ENCODE data around the gene HMCN2.
"Not testable (repeated sequence)": the region's sequence is repeated elsewhere in the genome, so short reads cannot be mapped to it uniquely, and the experiment has no call there.

HMCN2 gene

GRCh38 chr9:130424595-130425454, 159.3 kb downstream of the HMCN2 start:
- DNase-seq = no peak

DNA sequence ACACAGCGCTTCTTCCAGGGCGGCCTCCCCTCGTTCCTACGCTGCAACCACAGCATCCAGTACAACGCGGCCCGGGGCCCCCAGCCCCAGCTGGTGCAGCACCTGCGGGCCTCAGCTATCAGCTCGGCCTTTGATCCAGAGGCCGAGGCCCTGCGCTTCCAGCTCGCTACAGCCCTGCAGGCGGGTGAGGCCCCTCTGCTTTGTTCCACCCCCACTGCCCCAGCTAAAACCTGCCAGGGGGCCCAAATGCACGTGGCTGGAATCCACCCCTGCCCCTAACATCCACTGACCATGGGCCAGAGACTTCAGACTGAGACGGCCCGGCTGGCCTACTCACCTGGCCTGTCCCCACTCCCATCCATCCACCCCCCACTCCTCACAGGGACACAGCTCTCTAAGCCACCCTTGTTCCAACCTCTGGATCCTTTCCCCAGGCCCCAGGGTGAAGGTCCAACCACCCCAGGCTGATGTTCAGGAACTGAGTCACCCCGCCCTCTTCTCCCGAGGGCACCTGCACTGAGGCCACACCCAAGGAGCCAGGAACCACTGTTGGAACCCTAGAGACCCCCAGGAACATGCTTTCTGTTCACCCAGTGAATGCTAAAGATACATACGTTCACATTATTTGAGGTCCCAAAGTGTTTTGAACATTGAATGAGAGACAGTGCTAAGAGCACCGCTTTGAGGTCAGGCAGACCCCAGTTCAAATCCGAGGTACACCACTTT, 160.3 kb downstream of the HMCN2 start:
- DNase-seq = no peak

DNA sequence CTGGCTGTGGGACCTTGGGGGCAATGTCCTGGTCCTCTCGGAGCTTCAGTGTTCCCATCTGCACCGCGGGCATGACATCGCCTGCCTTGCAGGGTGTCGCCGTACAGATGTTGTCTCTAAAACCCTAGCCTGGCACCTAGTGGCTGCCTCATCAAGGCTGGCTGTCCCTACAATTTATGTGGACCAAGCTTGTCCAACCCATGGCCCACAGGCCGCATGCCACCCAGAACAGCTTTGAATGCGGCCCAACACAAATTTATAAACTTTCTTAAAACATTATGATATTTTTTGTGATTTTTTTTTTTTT, 160.9 kb downstream of the HMCN2 start:
- no peak for DNase-seq

GRCh38 chr9:130426883-130427282, 161.3 kb downstream of the HMCN2 start:
- no peak for DNase-seq

DNA sequence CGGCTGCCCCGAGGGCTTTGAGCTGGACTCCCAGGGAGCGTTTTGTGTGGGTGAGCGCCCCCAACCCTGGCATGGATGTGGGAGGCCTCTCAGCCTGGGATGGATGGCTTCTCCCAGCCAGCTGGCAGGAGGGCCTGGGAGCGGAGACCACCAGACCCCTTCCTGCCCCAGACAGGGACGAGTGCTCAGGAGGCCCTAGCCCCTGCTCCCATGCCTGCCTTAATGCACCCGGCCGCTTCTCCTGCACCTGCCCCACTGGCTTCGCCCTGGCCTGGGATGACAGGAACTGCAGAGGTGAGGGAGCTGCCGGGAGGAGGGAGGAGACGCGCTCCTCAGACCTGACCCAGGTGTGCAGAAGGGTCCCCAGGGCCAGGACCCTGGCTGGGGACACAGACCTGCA, 161.8 kb downstream of the HMCN2 start:
- no peak for DNase-seq

GRCh38 chr9:130428086-130428665, 162.6 kb downstream of the HMCN2 start:
- DNase-seq = no peak

DNA sequence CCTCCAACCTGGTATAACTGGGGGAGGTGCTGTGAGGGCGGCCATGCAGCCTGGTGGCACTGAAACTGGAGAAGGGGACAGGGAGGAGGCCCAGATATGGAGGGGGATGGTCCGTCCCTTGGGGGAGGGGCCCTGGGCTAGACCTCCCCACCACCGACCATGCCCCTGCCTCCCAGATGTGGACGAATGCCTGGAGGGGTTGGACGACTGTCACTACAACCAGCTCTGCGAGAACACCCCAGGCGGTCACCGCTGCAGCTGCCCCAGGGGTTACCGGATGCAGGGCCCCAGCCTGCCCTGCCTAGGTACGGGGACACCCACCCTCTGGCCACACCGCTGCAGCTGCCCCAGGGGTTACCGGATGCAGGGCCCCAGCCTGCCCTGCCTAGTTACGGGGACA, 163.8 kb downstream of the HMCN2 start:
- DNase-seq = no peak

- DNase-seq = no peak
Measured at GRCh38 chr9:130429831-130430230, 164.3 kb downstream of the HMCN2 start.

- no peak for DNase-seq
Measured at GRCh38 chr9:130430232-130430631, 164.7 kb downstream of the HMCN2 start.

GRCh38 chr9:130430734-130431535, 165.4 kb downstream of the HMCN2 start:
- no peak for DNase-seq

GRCh38 chr9:130431536-130432303, 166.2 kb downstream of the HMCN2 start:
- DNase-seq = no peak

DNA sequence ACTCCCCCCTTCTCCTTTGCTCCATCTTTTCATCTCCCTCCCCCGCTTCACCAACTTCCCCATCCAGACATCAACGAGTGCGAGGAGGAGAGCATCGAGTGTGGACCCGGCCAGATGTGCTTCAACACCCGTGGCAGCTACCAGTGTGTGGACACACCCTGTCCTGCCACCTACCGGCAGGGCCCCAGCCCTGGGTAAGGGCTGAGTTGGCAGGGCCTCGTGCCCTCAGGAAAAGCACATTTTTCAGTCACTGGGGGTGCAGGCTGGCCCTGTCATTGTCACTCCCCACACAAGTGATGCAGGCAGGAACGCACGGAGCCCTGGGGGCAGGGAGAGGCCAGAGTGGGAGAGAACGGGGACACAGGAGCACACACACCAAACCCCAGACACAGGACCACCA, 166.8 kb downstream of the HMCN2 start:
- no peak for DNase-seq

- DNase-seq = no peak
Measured at GRCh38 chr9:130432796-130433167, 167.2 kb downstream of the HMCN2 start.

DNA sequence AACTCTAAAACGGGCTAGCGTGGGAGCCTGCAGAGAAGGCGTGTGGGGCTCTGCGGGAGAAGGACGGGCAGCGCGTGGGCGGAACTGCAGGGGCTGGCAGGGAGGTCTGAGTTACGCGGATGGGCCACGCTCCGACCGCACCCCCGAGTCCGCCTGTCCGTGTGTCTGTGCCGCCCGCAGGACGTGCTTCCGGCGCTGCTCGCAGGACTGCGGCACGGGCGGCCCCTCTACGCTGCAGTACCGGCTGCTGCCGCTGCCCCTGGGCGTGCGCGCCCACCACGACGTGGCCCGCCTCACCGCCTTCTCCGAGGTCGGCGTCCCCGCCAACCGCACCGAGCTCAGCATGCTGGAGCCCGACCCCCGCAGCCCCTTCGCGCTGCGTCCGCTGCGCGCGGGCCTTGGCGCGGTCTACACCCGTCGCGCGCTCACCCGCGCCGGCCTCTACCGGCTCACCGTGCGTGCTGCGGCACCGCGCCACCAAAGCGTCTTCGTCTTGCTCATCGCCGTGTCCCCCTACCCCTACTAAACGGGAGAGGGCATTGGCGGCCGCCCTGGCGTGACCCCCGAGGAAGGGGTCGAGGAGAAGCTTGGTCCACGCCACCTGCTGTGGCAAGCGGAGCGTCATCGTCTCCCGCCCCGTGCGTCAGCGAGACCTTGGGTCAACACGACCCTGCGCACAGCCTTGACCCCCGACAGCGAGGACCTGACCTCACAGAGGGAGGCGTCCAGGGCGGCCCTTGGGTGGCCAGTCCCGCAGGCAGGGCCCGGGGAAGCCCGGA, 167.8 kb downstream of the HMCN2 start:
- peak; percentile 66 for DNase-seq

DNA sequence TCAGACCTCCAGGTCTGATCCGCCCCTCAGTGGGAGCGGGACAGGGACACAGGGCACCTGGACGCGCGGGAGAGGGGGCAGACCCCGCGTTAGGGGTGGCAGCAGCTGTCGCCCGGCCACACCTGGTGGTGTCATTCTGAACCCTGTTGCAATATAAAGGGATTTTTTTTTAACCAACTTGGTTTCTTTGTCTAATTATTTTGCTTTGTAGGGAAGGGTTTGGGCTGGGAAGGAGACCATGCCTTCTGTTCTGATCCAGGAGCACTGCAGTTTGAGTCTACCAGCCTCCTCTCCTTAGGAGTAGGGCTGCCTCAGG, 168.3 kb downstream of the HMCN2 start:
- DNase-seq = no peak

GRCh38 chr9:130434656-130435055, 169.1 kb downstream of the HMCN2 start:
- DNase-seq = not testable (repeated sequence)

- no peak for DNase-seq
Measured at GRCh38 chr9:130437011-130437789, 171.6 kb downstream of the HMCN2 start.

DNA sequence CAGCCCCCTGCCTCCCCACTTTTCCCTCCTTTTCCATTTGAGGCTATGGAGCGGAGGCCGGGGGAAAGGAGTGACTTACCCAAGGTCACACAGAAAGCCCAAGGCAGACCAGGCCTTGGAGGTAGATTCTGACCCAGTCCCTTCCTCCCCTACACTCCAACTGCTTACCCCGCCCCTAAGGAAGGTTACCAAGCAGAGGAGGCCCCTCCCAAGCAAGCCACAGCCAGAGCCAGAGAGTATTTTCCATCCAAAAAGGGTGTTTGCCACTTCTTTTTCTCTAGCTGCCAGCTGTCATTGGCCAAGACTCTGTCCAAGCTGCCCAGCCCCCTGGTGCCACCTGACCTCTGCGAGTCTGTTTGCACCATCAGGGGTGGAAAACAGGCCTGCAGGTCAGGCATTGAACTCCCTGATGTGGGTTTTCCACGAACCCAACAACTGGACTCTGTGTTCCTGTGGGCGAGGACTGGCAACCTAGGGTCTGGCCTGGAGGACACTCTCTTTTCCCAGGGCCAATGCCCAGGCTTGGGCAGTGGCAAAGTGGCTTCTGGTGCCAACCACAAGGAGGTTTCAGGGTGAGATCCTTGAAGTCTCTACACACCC, 172.9 kb downstream of the HMCN2 start:
- no peak for DNase-seq

DNA sequence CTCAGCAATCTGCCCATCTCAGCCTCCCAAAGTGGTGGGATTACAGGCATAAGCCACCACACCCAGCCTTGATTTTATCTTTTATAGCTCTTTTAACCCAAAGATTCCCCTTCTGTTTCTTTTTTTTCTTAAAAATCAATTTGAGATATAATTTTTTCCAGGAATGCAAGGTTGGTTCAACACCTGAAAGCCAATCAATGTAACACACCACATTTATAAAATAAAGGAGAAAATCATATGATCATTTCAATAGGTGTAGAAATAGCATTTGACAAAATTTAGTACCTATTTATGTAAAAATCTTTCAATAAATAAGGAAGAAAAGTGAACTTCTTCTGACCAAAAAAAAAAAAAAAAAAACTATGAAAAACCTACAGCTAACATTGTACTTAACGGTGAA, 175.5 kb downstream of the HMCN2 start:
- no peak for DNase-seq

GRCh38 chr9:130442746-130443455, 177.3 kb downstream of the HMCN2 start:
- DNase-seq = no peak
